Stimulated activated CD4-positive, alpha-beta T cell treated with anti-CD3 and anti-CD28 coated beads, Interleukin-1b, Interleukin-23, amount 100 ng/mL, for 24 hours (primary cell): ENCODE results near the gene KMT2E.
"Not testable (repeated sequence)": the region's sequence is repeated elsewhere in the genome, so short reads cannot be mapped to it uniquely, and the experiment has no call there.

ENCODE experiments used
- DNase-seq, 4 experiments: peaks; one replicate each; pipeline ENCODE4 v3.0.0-alpha.2; 2020; ENCODE audit warnings: low read depth in 4 of 4, low spot score in 1 of 4

Gene KMT2E

GRCh38 chr7:105026750-105027149, 12.7 kb downstream of the KMT2E start:
- no peak for DNase-seq

- DNase-seq: no peak
Observed at GRCh38 chr7:105027176-105027853, 13.3 kb downstream of the KMT2E start.

DNA sequence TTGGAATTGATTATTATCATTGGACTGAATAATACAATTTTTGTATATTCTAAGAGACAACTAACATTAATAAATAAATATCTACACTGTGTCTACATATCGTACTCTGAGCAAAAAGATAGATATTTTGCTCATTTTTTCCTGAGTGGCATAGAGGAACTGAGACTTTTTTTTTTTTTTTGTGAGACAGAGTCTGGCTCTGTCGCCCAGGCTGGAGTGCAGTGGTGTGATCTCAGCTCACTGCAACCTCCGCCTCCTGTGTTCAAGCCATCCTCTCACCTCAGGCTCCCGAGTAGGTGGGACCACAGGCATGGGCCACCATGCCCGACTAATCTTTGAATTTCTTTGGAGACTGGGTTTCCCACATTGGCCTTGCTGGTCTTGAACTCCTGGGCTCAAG, 14.0 kb downstream of the KMT2E start:
- DNase-seq: no peak

GRCh38 chr7:105028941-105029340, 14.9 kb downstream of the KMT2E start:
- not testable (repeated sequence) for DNase-seq

- no peak for DNase-seq
Observed at GRCh38 chr7:105030447-105030846, 16.4 kb downstream of the KMT2E start.

- DNase-seq: no peak
Observed at GRCh38 chr7:105032553-105033214, 18.7 kb downstream of the KMT2E start.

GRCh38 chr7:105035349-105035748, 21.3 kb downstream of the KMT2E start:
- no peak for DNase-seq

DNA sequence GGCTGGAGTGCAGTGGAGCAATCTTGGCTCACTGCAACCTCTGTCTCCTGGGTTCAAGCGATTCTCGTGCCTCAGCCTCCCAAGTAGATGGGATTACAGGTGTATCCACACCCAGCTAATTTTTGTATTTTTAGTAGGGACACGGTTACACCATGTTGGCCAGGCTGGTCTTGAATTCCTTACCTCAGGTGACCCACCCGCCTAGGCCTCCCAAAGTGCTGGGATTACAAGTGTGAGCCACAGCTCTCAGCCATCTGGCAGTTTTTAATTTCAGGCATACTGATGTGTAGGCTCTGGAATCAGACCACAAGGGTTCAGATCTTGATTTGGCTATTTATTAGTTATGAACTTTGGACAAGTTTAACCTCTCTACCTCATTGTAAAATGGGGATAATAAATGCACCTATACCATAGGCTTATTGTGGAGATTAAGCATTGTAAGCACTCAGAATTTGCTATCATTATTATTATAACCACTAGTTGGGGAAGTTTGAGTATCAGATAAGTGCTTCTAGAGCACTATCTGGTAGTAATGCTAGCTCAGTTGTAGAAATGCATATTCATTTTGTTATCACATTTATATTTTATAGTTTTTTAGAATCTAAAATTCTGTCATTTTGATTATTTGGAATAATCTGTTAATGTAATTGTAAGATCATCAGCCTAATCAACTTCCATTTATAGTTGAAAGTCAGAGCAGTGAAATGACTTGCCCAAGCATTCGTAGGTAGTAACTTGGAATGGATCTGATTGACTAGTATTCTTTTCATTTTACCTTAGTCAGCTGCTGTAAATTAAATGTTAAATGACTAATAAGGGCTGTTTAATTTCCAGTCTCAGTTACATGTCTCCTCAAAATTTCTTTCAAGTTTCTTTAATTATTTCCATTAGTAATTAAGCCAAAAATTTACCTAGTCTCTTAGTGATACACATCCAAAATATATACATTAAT, 22.5 kb downstream of the KMT2E start:
- no peak for DNase-seq

- no peak for DNase-seq
Observed at GRCh38 chr7:105037319-105037718, 23.3 kb downstream of the KMT2E start.

DNA sequence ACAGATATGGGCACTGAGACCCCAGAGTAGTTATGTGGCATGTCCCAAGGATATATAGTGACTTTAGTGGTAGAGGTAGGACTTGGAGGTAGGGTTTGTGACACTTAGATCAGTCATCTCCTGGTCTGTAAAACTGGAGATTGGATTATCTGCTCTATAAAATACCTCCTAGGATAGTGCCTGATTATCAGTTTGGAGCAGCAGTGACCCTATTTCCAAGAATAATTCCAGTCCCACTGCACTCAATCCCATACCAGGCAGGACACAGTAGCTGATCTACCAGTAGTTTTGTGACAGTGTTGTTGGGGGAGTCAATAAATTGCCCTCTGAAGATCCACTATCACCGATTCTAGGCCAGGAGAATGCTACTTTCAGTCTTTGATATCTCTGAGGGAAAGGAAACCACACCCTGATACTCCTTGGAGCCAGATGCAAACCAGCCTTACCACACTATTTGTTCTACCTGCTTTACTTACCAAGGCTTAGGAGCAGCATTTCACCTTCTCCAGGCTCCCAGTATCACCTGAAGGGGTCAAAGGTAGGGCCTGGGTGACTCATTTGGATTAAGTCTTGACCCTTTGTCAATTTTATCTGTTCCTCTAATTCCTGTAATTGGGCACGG, 30.6 kb downstream of the KMT2E start:
- DNase-seq: no peak

- no peak for DNase-seq
Observed at GRCh38 chr7:105046414-105046813, 32.4 kb downstream of the KMT2E start.

DNA sequence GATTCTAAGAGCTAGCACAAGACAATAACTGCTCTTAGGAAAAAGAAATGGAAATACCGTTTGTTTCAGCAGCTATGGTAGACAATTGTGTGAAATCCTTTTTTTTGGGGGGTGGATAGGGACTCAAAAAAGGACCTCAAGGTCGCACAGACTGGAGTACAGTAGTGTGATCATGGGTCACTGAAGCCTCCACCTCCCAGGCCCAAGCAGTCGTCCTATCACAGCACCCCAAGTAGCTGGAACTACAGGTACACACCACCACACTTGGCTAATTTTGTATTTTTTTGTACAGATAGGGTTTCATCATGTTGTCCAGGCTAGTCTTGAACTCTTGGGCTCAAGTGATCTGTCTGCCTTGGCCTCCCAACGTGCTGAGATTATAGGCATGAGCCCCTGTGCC, 33.9 kb downstream of the KMT2E start:
- no peak for DNase-seq

- no peak for DNase-seq
Observed at GRCh38 chr7:105050493-105050892, 36.5 kb downstream of the KMT2E start.

DNA sequence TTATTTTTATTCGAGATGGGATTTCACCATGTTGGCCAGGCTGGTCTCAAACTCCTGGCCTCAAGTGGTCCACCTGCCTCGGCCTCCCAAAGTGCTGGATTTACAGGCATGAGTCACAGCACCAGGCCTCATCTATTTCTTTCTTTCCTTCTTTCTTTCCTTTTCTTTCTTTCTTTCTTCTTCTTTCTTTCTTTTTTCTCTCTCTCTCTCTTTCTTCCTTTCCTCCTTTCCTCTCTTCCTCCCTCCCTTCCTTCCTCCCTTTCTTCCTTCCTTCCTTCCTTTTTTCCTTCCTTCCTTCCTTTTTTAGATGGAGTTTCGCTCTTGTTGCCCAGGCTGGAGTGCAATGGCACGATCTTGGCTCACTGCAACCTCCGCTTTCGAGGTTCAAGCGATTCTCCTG, 36.9 kb downstream of the KMT2E start:
- DNase-seq: not testable (repeated sequence)

DNA sequence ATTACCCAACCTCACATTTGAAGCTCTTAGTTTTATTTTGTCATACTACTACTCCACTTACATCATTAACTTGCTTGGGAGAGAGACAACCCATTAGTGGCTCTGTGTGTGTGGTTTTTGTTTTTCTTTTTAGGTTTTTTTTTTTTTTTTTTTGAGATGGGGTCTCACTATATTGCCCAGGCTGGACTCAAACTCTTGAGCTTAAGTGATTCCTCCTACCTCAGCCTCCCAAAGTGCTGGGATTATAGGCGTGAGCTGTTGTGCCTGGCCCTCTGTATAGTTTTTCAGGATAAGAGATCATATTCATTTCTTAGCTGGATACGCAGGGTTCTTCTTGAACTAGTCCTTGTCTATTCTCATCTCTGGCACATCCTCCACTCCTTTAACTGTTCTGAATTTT, 41.1 kb downstream of the KMT2E start:
- no peak for DNase-seq

GRCh38 chr7:105055621-105056020, 41.6 kb downstream of the KMT2E start:
- no peak for DNase-seq

- no peak for DNase-seq
Observed at GRCh38 chr7:105057472-105057871, 43.5 kb downstream of the KMT2E start.

DNA sequence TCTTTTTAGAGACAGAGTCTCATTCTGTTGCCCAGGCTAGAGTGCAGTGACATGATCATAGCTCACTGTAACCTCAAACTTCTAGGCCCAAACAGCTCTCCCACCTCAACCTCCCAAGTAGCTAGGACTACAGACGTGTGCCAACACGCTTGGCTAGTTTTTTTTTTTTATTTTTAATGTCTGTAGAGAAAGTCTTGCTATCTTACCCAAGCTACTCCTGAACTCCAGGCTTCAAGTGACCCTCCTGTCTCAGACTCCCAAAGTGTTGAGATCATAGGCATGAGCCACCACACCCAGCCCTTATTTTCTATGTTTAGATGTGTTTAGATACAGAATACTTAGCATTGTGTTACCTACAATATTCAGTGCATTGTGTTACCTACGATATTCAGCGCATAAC, 46.4 kb downstream of the KMT2E start:
- DNase-seq: no peak

DNA sequence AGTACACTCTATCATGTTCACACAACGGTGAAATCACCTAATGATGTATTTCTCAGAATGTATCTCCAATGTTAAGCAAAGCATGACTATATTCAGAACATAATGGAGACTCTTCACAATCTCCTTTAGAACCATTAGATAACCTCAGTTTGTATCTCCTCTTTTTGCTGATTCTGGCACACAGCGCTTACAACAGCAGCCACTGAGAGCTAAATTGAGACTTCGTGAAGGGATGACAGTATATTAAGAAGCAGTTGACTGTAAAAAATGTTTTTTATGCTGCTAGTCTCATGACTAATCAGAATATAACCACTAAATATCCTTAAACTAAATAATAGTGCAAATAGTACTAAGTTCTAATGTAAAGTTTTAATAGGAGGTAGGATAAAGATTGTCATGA, 46.9 kb downstream of the KMT2E start:
- no peak for DNase-seq

DNA sequence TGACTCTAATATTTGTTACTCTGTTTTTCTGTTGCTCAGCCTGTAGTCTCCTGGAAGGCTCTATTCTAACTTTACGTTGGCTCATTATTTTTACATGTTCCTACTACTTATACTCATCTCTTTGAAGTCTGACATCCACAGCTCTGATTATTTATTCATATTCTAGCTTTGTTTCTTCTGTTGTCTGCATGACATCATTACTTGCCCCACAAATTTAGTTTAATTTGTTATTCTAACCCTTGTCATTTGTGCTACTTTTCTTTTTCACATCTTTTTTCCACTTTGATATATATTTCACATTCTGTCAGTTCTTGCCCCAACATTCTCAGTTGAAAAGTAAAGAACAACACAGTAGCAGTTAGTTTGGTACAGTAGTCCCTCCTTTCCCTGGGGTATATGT, 51.1 kb downstream of the KMT2E start:
- DNase-seq: no peak

DNA sequence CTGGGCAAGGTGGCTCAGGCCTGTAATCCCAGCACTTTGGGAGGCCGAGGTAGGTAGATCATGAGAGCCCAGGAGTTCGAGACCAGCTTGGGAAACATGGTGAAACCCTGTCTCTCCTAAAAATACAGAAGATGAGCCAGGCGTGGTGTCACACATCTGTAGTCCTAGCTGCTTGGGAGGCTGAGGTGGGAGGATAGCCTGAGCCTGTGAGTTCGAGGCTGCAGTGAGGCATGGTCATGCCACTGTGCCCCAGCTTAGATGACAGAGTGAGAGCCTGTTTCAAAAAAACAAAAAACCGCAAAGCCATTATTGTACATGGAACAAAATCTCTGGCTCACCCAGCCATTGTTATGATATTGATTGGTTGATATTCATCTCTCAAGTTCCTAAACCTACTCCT, 53.7 kb downstream of the KMT2E start:
- DNase-seq: no peak
